Retinal pigment epithelial cell (primary cell): ENCODE data around the gene MYLK.

Experiments used
- DNase-seq: peaks from one replicate; pipeline ENCODE4 v3.0.0-alpha.2; 2010; ENCODE audit warnings: low read depth
- H3K4me3 ChIP-seq: 2 replicates; pipeline ENCODE4 v1.5.1; 2011; ENCODE audit warnings: mild to moderate bottlenecking, low read length, control low read depth, moderate library complexity
- TF ChIP-seq, protein P1 (sequence below): conservative IDR thresholded peaks from 2 replicates; pipeline ENCODE4 v1.5.1; 2011; ENCODE audit warnings: low read depth, low read length, control low read depth, inconsistent platforms

Gene MYLK

DNA sequence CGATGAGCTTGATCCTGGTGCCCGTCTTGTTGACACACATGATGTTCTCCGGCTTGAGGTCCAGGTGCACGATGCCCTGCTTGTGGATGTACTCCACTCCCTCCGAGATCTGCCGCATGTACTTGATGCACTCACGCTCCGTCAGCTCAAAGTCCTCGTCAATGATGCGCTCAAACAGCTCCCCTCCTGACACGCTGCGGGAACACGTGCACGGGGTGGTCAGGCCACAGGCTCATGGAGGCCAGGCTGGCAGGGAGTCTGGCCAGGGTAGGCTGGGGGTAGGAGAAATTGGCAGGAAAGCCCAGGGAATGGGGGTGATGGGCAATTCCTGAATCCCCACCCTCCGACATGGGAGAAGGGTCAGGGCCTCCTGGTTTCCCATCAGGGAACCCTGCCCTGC, 243.8 kb downstream of the MYLK start:
- TF ChIP-seq, protein P1, sequence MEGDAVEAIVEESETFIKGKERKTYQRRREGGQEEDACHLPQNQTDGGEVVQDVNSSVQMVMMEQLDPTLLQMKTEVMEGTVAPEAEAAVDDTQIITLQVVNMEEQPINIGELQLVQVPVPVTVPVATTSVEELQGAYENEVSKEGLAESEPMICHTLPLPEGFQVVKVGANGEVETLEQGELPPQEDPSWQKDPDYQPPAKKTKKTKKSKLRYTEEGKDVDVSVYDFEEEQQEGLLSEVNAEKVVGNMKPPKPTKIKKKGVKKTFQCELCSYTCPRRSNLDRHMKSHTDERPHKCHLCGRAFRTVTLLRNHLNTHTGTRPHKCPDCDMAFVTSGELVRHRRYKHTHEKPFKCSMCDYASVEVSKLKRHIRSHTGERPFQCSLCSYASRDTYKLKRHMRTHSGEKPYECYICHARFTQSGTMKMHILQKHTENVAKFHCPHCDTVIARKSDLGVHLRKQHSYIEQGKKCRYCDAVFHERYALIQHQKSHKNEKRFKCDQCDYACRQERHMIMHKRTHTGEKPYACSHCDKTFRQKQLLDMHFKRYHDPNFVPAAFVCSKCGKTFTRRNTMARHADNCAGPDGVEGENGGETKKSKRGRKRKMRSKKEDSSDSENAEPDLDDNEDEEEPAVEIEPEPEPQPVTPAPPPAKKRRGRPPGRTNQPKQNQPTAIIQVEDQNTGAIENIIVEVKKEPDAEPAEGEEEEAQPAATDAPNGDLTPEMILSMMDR = no peak
- H3K4me3 ChIP-seq = no peak overlapping the region
- no peak for DNase-seq

DNA sequence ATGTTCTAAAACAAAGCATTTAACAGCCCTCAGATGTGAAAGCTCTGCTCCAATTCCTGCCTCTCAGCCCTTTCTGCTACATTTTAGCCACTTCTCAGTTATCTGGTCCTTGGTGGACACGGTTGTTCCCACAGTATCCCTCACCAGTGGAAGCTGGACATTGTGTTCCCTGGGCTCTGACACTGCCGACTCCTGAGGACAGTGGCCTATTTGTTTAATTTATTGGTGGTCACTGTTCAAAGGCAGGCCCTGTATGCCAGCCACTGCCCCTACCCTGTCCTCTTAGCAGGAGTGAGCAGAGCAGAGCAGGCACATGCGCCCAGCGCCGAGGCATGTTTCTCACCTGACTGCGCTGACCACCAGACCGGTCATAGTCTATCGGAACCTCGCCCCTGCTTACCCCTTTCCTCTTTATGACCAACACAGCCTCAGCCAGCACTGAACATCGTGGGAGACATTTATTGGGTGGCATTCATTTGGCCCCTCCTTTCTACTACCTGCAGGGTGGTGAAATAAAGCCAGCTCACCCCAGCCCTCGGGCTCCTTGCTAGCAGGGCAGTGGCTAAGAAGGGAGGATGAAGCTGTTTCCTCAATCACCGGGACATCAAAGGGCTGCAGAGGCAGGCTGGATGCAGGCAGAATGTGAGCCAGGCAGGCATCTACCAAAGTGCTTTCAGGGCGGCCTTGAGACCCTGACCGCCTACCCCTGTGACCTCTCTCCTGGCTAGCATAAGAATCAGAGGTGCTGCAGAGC, 245.0 kb downstream of the MYLK start:
- TF ChIP-seq, protein P1 = no peak
- H3K4me3 ChIP-seq = no peak overlapping the region
- no peak for DNase-seq

DNA sequence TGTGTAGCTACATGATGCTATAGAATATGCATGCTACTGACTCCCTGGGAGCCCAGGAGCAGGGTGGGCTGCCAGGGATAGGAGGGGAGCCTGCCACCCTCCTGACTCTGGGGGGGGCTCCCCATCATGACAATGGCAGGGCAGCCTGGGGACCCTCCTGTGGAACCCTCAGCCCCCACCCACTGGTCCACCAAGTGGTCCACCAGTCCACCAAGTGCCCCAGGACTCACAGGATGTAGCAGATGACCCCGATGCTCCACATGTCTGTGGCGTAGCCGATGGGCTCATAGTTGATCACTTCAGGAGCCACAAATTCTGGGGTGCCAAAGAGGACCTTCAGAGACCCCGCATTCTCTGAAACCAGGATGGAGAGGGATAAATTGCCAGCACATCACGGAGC, 246.3 kb downstream of the MYLK start:
- H3K4me3 ChIP-seq = no peak overlapping the region
- DNase-seq = no peak
- TF ChIP-seq, protein P1 = no peak

DNA sequence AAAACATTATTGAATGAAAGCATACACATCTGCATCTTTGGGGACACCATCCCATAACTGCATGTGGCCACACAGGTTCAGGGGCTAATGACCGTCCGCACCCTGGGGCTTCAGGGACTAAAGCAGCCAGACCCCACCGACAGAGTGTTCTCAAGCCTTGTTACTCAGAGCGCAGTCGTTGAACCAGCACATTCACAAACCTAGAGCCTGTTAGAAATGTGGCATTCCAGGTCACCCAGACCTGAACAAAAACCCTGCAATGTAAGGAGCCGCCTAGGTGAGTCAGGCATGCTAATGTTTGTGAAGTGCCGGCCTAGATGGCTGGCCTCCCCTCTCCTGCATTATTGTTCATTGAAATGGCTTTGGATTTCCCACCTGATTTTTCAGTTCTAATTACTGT, 247.0 kb downstream of the MYLK start:
- TF ChIP-seq, protein P1 = no peak
- DNase-seq = no peak
- H3K4me3 ChIP-seq = no peak overlapping the region

DNA sequence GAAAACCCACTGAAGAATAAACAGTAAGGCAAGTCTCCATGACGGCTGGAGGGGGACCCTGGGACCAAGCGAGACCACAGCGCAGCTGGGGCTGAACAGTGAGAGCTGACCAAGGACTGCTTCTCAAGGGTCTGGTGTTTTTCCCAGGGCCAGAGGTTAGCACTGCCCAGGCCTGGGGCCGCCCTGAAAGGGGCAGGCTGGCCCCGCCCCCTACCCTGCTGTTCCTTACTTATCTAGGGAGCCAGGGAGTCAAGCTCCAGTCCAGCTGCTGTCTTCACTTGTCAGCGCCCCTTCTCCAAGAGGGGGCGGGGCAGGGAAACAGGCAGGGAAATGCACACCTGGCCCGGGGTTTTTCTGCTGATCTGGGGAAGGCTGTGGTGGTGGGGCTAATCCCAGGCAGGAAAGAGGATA, 247.7 kb downstream of the MYLK start:
- H3K4me3 ChIP-seq = no peak overlapping the region
- DNase-seq = no peak
- TF ChIP-seq, protein P1 = no peak

DNA sequence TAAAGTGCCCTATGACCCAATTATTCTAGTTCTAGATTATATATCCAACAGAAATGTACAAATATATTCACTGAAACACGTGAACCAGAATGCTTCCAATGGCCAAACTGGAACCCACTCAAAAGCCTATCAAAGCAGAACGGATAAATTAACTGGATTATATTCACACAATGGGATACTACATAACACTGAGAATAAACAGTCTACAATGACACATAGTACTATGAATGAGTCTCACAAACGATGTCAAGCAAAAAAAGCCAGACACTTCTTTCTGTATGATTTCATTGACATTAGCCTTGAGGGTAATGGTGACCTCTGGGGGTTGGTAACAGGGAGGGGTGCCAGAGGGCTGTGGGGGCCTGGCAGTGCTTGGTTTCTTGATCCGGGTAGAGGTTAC, 248.4 kb downstream of the MYLK start:
- TF ChIP-seq, protein P1 = no peak
- DNase-seq = no peak
- no peak overlapping the region for H3K4me3 ChIP-seq

DNA sequence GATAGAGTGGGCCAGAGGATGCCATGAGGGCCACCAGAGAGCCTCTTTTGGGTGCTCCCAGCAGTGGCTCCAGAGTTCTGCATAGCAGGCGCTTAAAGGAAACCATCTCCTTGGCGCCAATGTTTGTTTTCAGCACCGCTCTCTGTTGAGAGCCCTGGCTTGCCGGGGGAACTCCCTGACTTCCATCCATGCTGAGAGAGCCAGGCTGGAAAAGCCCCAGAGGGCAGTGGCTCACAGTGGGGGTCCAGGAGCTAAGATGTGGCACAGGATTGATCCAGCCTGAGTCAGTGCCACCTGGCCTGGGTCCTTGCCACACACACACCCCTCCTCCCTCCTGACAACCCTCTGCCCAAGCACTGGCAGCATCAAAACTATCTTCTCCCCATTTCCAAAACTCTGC, 248.9 kb downstream of the MYLK start:
- TF ChIP-seq, protein P1 = no peak
- DNase-seq = no peak
- H3K4me3 ChIP-seq = no peak overlapping the region
